ENCODE results near the gene SELL.

Gene SELL

GRCh38 chr1:169653873-169654272 is 57.5 kb downstream of the SELL start:
- TF ChIP-seq CTCF (IDR thresholded peaks at IDR 0.05) = no peak

- no peak for TF ChIP-seq CTCF (IDR thresholded peaks at IDR 0.05)
These were observed 60.4 kb downstream of the SELL start for GRCh38 chr1:169651035-169651434.

GRCh38 chr1:169650551-169650950 is 60.9 kb downstream of the SELL start:
- TF ChIP-seq CTCF (IDR thresholded peaks at IDR 0.05) = no peak

GRCh38 chr1:169648709-169649108 is 62.7 kb downstream of the SELL start:
- no peak for TF ChIP-seq CTCF (IDR thresholded peaks at IDR 0.05)

GRCh38 chr1:169648187-169648586 is 63.2 kb downstream of the SELL start:
- no peak for TF ChIP-seq CTCF (IDR thresholded peaks at IDR 0.05)

- TF ChIP-seq CTCF (IDR thresholded peaks at IDR 0.05) = no peak
These were observed 63.9 kb downstream of the SELL start for GRCh38 chr1:169647512-169647911.

GRCh38 chr1:169644297-169644696 is 67.1 kb downstream of the SELL start:
- TF ChIP-seq CTCF (IDR thresholded peaks at IDR 0.05) = no peak
